AG04449 (cell line): ENCODE data around the gene ATMIN.

Experiments used
- CTCF ChIA-PET: fragments of 350-600 bp; formaldehyde crosslinking; extraction: SDS; loops from one replicate; lab custom pipeline; 2021; ENCODE audit warnings: antibody characterized with exemption; lab: Yijun Ruan, JAX
- POLR2A ChIA-PET: fragments of 400-600, 350-600 bp; formaldehyde crosslinking; extraction: SDS; loops from one replicate; lab custom pipeline; 2020; ENCODE audit warnings: antibody characterized with exemption, inconsistent platforms; lab: Yijun Ruan, JAX
- DNase-seq: peaks from one replicate; pipeline ENCODE4 v3.0.0-alpha.2; 2010; ENCODE audit warnings: low read depth, low spot score
- H3K4me3 ChIP-seq: 2 replicates; pipeline ENCODE4 v1.5.1; 2011; ENCODE audit warnings: low read depth, mild to moderate bottlenecking, control low read depth, low read length
- TF ChIP-seq, protein P1 (sequence below): IDR thresholded peaks from one replicate; pipeline ENCODE4 v1.5.1; 2011; ENCODE audit warnings: mild to moderate bottlenecking, moderate library complexity, low read length, control low read depth, inconsistent platforms; ENCODE audit not compliant: insufficient read depth; ENCODE audit errors: missing control alignments

ATMIN gene

DNA sequence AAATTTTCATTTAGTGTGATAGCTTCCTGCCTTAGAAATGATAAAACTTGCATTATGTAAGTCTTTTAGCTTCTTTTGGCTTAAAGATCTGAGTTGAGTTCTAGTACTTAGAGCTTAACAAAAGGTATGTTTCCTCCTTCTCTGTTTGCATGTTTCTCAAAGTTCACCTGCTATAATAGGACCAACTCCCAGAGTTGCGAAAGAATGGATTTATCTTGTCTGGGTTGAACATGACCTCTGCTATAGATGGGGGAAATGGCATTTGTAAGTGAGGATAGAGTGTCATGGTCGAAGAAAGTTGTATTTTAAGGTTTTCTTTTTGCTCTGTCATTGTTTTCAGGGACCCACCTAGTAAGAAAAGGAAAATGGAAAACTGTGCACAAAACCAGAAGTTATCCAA is 7.2 kb downstream of the ATMIN start:
- ChIA-PET POLR2A (no interaction called here), CTCF (interaction anchor here (1.0 to 4.2 kb wide), 2 partner anchors 8 to 13 kb away, joined by 3 to 49 read pairs; partner anchors contain the start of gene ATMIN)
- TF ChIP-seq, protein P1, sequence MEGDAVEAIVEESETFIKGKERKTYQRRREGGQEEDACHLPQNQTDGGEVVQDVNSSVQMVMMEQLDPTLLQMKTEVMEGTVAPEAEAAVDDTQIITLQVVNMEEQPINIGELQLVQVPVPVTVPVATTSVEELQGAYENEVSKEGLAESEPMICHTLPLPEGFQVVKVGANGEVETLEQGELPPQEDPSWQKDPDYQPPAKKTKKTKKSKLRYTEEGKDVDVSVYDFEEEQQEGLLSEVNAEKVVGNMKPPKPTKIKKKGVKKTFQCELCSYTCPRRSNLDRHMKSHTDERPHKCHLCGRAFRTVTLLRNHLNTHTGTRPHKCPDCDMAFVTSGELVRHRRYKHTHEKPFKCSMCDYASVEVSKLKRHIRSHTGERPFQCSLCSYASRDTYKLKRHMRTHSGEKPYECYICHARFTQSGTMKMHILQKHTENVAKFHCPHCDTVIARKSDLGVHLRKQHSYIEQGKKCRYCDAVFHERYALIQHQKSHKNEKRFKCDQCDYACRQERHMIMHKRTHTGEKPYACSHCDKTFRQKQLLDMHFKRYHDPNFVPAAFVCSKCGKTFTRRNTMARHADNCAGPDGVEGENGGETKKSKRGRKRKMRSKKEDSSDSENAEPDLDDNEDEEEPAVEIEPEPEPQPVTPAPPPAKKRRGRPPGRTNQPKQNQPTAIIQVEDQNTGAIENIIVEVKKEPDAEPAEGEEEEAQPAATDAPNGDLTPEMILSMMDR = no peak
- no peak overlapping the region for H3K4me3 ChIP-seq
- DNase-seq = no peak

DNA sequence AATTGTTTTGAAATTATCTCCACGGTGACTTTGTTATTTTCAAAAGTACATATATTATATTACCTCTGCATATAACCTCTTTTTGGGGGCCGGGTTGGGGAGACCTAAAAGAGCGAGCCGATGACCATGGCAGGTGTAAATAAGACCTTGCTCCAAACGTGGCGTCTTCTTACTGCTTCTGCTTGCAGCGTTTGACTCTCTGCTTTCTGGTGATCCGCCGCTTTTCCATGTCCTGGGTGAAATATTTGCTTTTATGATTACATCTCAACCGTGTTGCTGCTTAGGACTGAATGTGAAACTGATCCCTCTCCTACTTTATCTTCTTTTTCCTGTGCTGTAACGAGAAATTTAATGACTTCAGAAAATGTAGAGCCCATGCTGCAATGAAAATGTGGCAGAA is 18.1 kb downstream of the ATMIN start:
- TF ChIP-seq, protein P1 = no peak
- POLR2A ChIA-PET = no interaction called here
- DNase-seq = no peak
- no peak overlapping the region for H3K4me3 ChIP-seq
- CTCF ChIA-PET = no interaction called here

DNA sequence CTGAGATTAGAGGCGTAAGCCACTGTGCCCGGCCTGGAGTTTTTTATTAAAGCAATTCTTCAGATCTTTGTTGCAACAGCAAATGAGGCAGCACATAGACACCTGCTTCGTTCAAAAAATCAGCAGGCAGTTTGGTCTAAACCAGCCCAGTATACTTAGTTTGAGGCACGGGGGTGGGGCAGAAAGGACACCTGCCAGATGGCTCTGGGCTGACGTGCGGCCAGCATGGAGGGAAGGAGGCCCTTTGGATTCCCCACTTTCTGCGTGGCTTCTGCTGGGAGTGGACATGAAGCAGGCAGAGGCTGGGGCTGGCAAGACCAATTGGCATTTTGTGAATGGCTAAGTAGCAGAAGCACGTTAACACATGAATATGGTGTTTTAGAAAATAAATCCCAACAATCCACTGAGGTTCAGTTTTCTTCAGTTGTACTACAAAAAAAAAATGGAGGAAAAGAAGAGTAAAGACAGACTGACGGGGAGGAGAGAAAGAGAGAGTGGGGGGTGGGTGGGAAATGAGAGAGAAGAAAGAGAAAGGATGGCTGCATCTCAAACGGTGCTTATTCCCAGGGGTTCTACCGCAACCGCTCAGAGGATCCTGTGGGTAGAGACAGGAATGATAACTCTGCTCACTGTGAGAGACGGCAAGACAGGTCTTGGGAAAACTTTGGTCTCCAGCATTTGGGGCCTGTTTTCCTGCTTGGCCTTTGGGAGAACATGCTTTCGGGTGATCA is 25.1 kb downstream of the ATMIN start:
- no peak for DNase-seq
- ChIA-PET POLR2A (no interaction called here), CTCF (no interaction called here)
- TF ChIP-seq, protein P1 = no peak
- no peak overlapping the region for H3K4me3 ChIP-seq

DNA sequence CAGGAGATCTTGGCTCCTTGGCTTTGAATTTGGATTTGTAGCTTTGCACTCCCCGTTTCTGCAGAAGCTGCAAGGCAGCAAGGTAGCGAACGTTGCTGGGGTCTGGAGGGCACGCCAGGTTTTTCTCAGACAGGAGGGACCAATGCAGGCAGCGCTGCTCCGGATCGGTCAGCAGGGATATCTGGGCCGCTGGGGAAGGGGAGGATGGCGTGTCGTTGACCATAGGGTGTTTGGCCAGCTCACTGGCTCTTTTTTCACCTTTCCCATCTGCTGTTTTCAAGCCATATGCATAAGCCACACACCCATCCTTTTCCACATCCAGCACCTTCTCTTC is 25.6 kb downstream of the ATMIN start:
- ChIA-PET POLR2A (no interaction called here), CTCF (no interaction called here)
- no peak for DNase-seq
- no peak overlapping the region for H3K4me3 ChIP-seq
- TF ChIP-seq, protein P1 = no peak

DNA sequence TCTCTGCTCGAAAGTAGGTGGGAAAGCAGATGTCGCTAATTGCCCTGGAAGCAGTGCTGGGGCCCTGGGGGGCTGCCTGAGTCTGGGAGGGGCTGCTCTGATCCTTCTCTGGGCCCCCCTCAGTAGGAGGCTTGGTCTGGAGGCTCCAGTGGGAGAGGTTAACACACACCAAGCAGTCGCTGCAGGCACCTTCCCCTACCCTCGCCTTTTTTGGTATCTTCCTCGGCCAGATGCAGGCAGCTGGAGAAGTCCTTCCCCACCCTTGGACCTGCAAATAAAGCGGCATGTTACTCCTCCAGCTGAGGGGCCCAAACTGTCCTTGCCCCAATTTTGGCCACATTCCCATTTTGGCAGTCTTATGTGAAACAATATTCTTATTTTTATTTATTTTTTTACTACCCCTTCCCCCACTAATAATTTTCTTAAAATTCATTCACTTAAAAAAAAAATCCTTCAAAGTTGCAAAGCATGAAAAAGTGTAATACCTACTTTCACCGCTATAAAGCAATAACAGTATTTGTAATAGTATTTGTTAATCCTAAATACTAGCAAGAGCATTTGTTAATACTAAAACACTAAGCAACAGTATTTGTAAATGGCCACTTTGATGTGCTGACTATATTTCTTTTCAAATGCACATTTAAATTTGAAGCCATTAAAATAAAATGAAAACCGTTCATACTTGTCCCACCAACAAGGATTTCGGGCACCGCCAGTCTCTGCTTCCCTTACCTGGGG is 26.4 kb downstream of the ATMIN start:
- H3K4me3 ChIP-seq = no peak overlapping the region
- POLR2A ChIA-PET = no interaction called here
- CTCF ChIA-PET = no interaction called here
- TF ChIP-seq, protein P1 = no peak
- DNase-seq = no peak

DNA sequence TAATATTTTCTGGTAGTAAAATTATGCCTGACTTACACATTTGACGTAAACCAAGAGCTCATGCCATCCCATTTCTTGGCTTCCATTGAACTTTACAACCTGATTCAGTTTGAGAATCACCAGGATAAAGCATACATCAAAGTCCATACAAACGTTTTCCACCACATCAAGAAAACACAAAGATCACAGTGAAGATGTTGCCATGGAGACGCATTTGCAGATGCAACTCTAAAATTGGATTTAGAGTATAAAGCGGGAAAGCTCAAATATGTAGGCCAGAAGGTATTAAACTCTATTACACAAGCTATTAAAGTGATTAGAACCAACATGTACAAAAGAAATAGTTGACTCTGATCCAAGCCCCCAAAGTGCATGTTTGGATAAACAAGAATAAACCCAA is 31.0 kb downstream of the ATMIN start:
- CTCF ChIA-PET = interaction anchor here (2.0 kb wide), 1 partner anchor 30 kb away, joined by 6 read pairs; no protein-coding TSS in a partner anchor
- no peak for DNase-seq
- TF ChIP-seq, protein P1 = no peak

More for the DNA sequence above, 31.0 kb downstream of the ATMIN start:
- no peak overlapping the region for H3K4me3 ChIP-seq
- POLR2A ChIA-PET = no interaction called here
